HG02884 (cell line): ENCODE data around the gene ADAMTS16.

ENCODE experiments used
- ATAC-seq: cut with Tn5 transposase; IDR thresholded peaks from one replicate; pipeline ENCODE4 v1.9.1; 2021; ENCODE audit warnings: mild to moderate bottlenecking, moderate library complexity; ENCODE audit not compliant: unreplicated experiment

Gene ADAMTS16

DNA sequence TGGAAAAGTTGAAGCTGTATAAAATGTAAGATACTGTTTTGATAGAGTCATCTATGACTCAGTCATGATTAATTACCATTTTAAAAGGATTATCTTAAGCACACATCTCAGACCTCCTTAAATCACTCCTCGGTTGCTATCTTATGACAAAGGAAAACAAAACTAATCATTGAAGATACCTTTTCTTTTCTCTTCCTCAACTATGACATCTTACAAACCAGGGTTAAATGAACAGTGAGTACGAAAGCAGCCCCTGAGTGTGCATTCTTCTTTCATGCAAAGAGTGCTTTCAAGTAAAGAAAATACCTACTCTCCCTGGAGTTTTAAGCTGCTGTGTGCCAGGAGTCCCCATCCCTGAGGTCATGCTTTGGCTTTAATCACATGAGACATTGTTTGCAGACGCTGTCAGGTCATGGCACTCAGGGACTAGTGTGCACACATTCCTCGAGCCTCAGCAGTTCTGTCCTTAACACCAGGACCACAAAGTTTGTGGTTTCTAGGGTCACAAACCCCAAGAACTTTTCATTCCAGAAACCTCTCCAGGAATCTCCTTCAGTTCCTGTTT is 195.7 kb downstream of the ADAMTS16 start:
- ATAC-seq: no peak

DNA sequence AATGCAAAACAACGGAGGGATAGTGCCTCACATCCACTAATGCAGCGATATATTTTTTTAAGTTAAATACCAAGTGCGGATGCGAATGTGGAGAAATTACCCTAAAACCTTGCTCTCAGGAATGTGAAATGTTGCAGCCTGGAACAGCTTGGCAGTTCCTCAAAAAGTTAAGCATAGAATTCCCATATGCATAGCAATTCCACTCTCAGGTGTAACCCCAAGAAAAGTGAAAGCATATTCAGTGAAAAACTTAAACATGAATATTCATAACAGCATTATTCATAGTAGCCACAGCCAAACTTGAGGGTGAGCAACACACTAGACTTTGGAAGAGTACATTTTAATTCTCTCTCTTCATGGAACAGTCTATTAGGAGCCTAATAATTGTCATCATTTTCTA is 199.1 kb downstream of the ADAMTS16 start:
- no peak for ATAC-seq

DNA sequence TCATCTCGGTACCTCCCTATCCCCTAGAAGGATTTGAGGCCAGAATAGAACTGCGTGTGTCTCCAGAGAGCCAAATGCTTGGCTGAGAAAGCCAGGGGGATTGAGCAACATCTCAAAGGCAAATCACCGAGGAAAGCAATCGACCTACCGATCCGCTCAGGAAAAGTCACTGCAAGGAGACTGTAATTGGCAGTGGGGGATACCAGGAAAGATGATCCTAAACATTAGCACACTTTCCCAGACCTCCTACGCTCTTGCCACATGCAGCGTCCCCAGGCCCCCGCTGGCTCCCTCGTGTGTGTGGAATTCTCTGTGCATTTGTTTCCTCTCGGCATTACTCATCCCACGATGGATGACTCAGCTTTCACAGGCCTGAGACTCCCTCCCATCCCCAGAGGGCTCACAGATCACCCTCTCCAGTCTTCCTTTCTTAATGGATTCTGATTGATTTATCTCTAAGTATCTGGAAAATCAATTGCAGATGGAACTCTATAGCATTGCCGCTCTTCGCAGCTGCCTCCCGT is 200.1 kb downstream of the ADAMTS16 start:
- ATAC-seq: no peak

DNA sequence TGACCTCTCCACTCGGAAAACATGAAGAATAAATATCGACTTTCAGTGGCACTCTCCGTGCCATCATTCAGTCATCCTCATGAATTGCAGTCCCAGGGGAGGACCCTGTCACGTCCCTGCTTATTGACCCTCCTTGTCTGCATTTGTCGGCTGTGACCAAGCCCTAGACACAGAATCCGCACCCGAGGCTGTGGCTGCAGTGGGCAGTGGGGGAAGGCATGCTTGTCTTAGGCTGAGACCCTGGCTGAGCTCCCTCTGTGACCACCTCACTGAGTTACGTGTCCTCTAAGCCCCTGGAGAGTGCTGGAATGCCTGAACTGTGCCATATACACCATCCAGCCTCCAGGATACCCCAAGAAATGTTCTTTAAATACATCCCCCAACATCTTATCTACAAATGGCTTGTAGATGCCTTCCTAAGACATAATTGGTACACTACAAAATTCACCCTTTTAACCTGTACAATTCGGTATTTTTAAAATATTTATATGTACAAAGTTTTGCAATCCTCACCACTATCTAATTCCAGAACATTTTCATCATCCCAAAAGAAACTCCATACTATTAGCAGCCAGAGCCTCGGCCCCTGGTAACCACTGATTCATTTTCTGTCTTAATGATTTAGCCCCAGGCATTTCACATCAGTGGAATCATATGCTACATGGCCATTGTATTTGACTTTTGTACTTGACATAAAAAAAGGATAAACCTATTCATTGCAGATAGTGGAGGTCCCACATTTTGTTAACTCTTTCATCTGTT is 201.6 kb downstream of the ADAMTS16 start:
- ATAC-seq: no peak

- ATAC-seq: no peak
These were observed 202.7 kb downstream of the ADAMTS16 start for GRCh38 chr5:5342784-5343183.

GRCh38 chr5:5343568-5343967 is 203.4 kb downstream of the ADAMTS16 start:
- ATAC-seq: no peak

GRCh38 chr5:5344051-5344571 is 204.0 kb downstream of the ADAMTS16 start:
- ATAC-seq: no peak

DNA sequence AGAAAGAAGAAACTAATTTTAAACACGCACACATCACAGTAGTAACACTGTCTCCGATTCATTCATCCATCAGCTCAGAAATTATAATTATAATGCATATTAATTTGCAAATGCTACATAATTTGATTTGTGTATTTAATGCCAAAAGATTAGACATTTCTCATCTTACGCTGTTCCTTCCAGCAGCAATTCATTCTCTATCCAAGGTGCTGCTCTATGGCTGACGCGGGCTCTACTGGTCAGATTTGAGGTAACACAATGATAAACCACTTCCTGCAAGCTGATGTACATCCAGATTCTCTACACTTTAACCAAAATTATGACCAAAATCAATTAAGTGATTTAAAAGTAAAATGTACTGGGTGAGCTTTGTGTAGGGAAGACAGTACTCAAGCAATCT is 204.5 kb downstream of the ADAMTS16 start:
- no peak for ATAC-seq

- no peak for ATAC-seq
These were observed 207.3 kb downstream of the ADAMTS16 start for GRCh38 chr5:5347442-5347841.

DNA sequence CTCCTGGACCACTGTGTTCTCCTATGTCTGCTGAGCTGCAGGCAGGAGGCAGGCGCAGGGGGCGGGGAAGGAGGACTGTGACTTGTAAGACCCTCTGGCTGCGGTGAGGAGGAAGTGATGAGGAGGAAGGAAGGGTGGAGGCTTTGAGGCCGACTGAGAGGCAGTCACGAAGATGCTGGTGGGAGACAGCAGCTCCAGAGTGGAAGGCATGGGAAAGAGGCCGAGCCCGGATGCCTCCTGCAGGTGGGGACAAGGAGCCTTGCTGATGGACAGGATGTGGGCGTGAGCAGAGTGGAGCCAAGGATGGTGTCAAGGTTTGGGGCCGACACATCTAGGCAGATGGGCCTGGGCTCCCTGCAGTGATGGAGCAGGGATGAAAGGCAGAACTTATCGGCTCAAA is 208.0 kb downstream of the ADAMTS16 start:
- no peak for ATAC-seq

- ATAC-seq: no peak
These were observed 208.4 kb downstream of the ADAMTS16 start for GRCh38 chr5:5348576-5348975.

DNA sequence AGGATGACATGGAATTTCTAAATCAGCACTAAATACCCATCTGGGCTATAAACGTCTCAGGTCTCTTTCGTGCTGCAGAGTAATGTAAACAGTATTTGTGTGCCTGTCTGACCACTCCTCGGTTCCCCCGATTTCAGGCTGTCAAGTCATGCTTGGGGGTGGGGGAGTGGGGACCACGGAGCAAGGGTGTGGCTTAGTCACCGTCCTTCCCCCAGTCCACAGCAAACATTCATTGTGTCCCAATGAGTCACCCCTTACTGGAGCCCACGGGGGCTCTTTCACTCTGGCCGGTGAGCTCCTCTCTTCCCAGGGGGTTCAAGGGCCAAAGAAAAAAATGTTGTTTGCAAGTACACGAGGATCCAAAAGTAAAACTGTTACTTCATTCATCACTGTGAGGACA is 210.0 kb downstream of the ADAMTS16 start:
- ATAC-seq: no peak

GRCh38 chr5:5351288-5351979 is 211.3 kb downstream of the ADAMTS16 start:
- ATAC-seq: no peak

- ATAC-seq: no peak
These were observed 212.5 kb downstream of the ADAMTS16 start for GRCh38 chr5:5352675-5353074.

GRCh38 chr5:5353681-5354080 is 213.6 kb downstream of the ADAMTS16 start:
- ATAC-seq: no peak

- ATAC-seq: no peak
These were observed 216.6 kb downstream of the ADAMTS16 start for GRCh38 chr5:5356765-5357164.

DNA sequence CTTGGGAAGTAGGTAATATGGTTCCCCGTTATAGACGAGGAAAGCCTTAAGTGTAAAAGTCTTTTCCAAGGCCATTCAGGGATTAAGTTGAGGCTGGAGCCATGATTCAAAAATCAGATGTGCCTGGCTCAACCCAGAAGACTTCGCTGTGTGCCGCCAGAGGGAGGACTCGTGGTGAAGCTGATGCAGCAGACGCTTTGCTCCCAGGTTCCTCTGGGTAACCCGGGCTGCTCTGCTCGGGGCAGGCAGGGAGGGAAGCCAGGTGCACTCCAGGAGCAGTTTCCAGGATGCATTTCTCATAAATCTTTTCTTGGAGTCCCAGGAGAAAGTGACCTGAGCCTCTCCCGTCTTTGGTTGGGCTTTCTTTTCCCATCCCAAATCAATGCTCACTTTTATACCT is 219.5 kb downstream of the ADAMTS16 start:
- ATAC-seq: no peak

DNA sequence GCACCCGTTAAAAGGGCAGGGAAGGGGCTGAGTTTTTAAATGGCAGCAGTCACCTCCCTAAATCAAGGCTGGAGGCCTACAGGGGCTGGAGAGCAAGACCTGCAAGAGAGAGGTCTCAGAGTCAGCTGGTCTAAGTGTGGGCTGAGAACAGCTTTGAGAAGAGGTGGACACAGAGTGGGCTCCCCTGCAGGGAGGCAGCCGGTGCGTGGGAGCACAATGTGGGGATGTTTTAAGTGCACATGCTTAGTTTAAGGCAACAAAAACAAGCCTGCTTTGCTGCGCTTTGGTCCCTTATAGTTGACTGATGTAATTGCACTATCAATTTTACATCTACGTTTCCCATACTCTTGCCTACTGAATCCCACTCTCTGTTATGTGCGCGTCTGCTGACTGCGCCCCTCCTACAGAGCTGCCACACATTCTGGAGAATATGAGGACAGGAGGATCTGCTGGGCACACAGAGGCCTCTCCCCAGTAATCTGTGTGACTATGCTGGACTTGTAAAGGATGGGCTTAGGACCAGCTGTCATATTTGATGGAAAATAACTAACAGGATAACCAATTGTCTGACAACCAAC is 220.3 kb downstream of the ADAMTS16 start:
- ATAC-seq: no peak

- no peak for ATAC-seq
These were observed 220.9 kb downstream of the ADAMTS16 start for GRCh38 chr5:5360941-5361520.

DNA sequence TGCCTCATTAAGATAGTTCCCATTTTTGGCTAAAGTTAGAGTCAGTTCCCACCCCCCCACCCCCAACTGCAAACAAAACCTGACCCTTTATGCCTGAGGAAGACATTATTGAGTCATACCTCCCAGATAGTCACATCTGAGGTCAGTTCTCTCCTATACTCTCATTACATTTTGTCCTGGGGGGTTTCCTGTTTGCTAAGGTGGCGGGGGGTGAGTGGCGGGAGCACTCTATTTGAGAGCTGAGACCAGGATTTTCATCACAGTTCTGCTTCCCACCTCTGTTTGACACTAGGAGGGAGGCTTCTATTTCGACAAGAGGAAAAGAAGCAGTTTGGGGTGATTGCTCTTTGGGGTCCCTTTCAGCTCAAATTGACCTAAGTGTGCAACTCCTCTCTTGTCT is 222.9 kb downstream of the ADAMTS16 start:
- no peak for ATAC-seq

DNA sequence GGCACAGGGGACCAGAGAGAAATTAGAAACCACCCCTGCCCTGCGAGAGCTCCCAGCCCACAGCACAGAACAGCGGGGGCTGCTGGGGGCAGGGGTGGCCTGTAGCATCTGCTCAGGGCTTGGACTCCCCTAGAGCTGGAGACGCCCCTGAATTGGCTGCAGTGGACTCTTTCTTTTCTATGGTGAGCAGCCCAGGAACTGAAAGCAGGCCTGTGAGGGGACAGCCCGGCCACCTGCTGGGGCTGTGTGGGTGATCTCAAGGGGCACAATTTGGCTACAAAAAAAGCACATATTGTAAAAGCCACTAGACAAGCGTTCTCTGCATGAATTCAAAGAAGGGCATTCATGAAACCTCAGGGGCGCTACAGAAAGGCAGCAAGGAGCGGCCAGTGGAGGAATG is 224.8 kb downstream of the ADAMTS16 start:
- peak; percentile 53 for ATAC-seq
